Endothelial cell of umbilical vein (primary cell): Measurements from ENCODE around the gene TSFM. TPM values are rescaled to one million over a fixed set of nuclear protein-coding genes. Genes with fewer than 3 reads are reported as not detected.

Experiments used
- BruUV-seq: library from RNA; stranded (reverse); fragments of 400-500 nt; replicated peaks from 2 replicates; lab custom pipeline; 2021; lab: Mats Ljungman, UMichigan
- CTCF ChIA-PET: fragments of 300-600, 350-600 bp; sonication (Branson Sonifier 250); formaldehyde crosslinking; loops from one replicate; lab custom pipeline; 2021; ENCODE audit warnings: antibody characterized with exemption, inconsistent platforms; lab: Charles Lee
- POLR2A ChIA-PET: fragments of 300-600, 350-600 bp; sonication (Branson Sonifier 250); formaldehyde crosslinking; loops from one replicate; lab custom pipeline; 2021; ENCODE audit warnings: antibody characterized with exemption, inconsistent platforms; lab: Charles Lee
- DNase-seq: peaks from one replicate; pipeline ENCODE4 v3.0.0-alpha.2; 2011; ENCODE audit warnings: low read depth, low spot score
- FAIRE-seq: peaks from 2 replicates; lab custom pipeline; 2011; peaks lifted over from hg19 to GRCh38; lab: Jason Lieb, UNC
- H2AFZ ChIP-seq: 2 replicates; pipeline ENCODE4 v1.6.0; 2012; ENCODE audit warnings: low read depth, low read length, control low read depth, inconsistent platforms
- H3K27ac ChIP-seq: 2 replicates; pipeline ENCODE4 v1.5.1; 2011; ENCODE audit warnings: low read depth, mild to moderate bottlenecking, control low read depth, low read length, moderate library complexity; ENCODE audit not compliant: insufficient read depth
- H3K27me3 ChIP-seq, 2 experiments: 2 replicates each; pipeline versions ENCODE4 v1.6.0 to v1.6.1; 2011; ENCODE audit warnings: low read length in 2 of 2, mixed read lengths in 1 of 2; ENCODE audit not compliant: control insufficient read depth in 2 of 2, insufficient read depth in 2 of 2
- H3K36me3 ChIP-seq, 2 experiments: 2 replicates in 1 of 2; 3 replicates in 1 of 2; pipeline ENCODE4 v1.5.1; 2011; ENCODE audit warnings: low read length in 2 of 2, mild to moderate bottlenecking in 1 of 2, moderate library complexity in 1 of 2; ENCODE audit not compliant: control insufficient read depth in 2 of 2, insufficient read depth in 2 of 2; ENCODE audit errors: extremely low read depth in 1 of 2
- H3K4me1 ChIP-seq: 3 replicates; pipeline ENCODE4 v1.5.1; 2011; ENCODE audit warnings: mild to moderate bottlenecking, low read length; ENCODE audit not compliant: control insufficient read depth, insufficient read depth; ENCODE audit errors: extremely low read depth
- H3K4me2 ChIP-seq: 2 replicates; pipeline ENCODE4 v1.6.1; 2011; ENCODE audit warnings: low read length, control low read depth, mixed read lengths; ENCODE audit not compliant: insufficient read depth
- H3K4me3 ChIP-seq, 3 experiments: fragments of 200-600 bp in 1 of 3; sonication (generic), shearing (Covaris generic) in 1 of 3; replicated peaks in 1 of 3; 2 replicates each; pipeline ENCODE4 v1.5.1; 2011 to 2016; ENCODE audit warnings: control low read depth in 3 of 3, low read length in 3 of 3, mild to moderate bottlenecking in 2 of 3, inconsistent platforms in 1 of 3, low read depth in 1 of 3, moderate library complexity in 1 of 3; ENCODE audit not compliant: insufficient read depth in 1 of 3
- H3K79me2 ChIP-seq: 2 replicates; pipeline ENCODE4 v1.6.0; 2012; ENCODE audit warnings: low read length, inconsistent platforms; ENCODE audit not compliant: control insufficient read depth, insufficient read depth
- H3K9ac ChIP-seq: replicated peaks from 2 replicates; pipeline ENCODE3; 2011; ENCODE audit warnings: low read length, control low read depth; ENCODE audit not compliant: insufficient read depth; ENCODE audit errors: extremely low read depth
- H3K9me1 ChIP-seq: replicated peaks from 3 replicates; pipeline ENCODE4 v1.6.0; 2011; ENCODE audit warnings: mild to moderate bottlenecking, low read length; ENCODE audit not compliant: control insufficient read depth, insufficient read depth; ENCODE audit errors: extremely low read depth
- H3K9me3 ChIP-seq: replicated peaks from 2 replicates; pipeline ENCODE4 v1.5.1; 2012; ENCODE audit warnings: low read length, inconsistent platforms; ENCODE audit not compliant: control insufficient read depth, insufficient read depth
- H4K20me1 ChIP-seq: replicated peaks from 2 replicates; pipeline ENCODE3; 2011; ENCODE audit warnings: mild to moderate bottlenecking, low read length; ENCODE audit not compliant: control insufficient read depth, insufficient read depth; ENCODE audit errors: extremely low read depth
- CTCF ChIP-seq, 2 donors: IDR thresholded peaks; 1 replicate in 1 of 2; 2 replicates in 1 of 2; pipeline ENCODE4 v1.5.1; 2011; ENCODE audit warnings: low read length in 2 of 2, mild to moderate bottlenecking in 2 of 2, moderate library complexity in 2 of 2, control low read depth in 1 of 2, inconsistent platforms in 1 of 2, low read depth in 1 of 2; ENCODE audit not compliant: insufficient read depth in 1 of 2; ENCODE audit errors: extremely low read depth in 1 of 2
- EZH2 ChIP-seq: IDR thresholded peaks from 2 replicates; pipeline ENCODE4 v1.6.1; 2012; ENCODE audit warnings: borderline replicate concordance, low read depth, mild to moderate bottlenecking, moderate library complexity, low read length, inconsistent platforms; ENCODE audit not compliant: severe bottlenecking
- FOS ChIP-seq: IDR thresholded peaks from 2 replicates; pipeline ENCODE4 v1.6.1; 2011; ENCODE audit warnings: mild to moderate bottlenecking, low read length, moderate library complexity, borderline replicate concordance; ENCODE audit not compliant: insufficient read depth
- GATA2 ChIP-seq: IDR thresholded peaks from 2 replicates; pipeline ENCODE4 v1.7.0; 2011; ENCODE audit warnings: low read depth, mild to moderate bottlenecking, moderate library complexity, mixed read lengths, low read length; ENCODE audit not compliant: insufficient read length, insufficient read depth
- JUN ChIP-seq: IDR thresholded peaks from 2 replicates; pipeline ENCODE4 v1.6.1; 2011; ENCODE audit warnings: borderline replicate concordance, low read depth; ENCODE audit not compliant: insufficient read length, insufficient read depth
- MAX ChIP-seq: IDR thresholded peaks from 2 replicates; pipeline ENCODE4 v1.6.1; 2011; ENCODE audit not compliant: insufficient read depth, insufficient read length
- MYC ChIP-seq: IDR thresholded peaks from one replicate; pipeline ENCODE4 v1.6.1; 2011; ENCODE audit warnings: mild to moderate bottlenecking, low read depth, low read length
- POLR2A ChIP-seq: IDR thresholded peaks from 2 replicates; pipeline ENCODE4 v1.6.1; 2012; ENCODE audit warnings: low read depth, mild to moderate bottlenecking, control low read depth, low read length
- POLR2AphosphoS5 ChIP-seq: IDR thresholded peaks from 2 replicates; pipeline ENCODE4 v1.6.1; 2012; ENCODE audit warnings: low read depth, mild to moderate bottlenecking, control low read depth, low read length, moderate library complexity; ENCODE audit not compliant: insufficient read depth
- dilution Hi-C: fragments of 300-500 bp; cut with MboI; formaldehyde crosslinking; loops from one replicate; pipeline ENCODE4 v1.15.0; 2019; ENCODE audit warnings: low sequenced_read_pairs; ENCODE audit not compliant: extremely low pct_ligation_motif_present
- intact Hi-C: fragments of 100-400 bp; cut with micrococcal nuclease; formaldehyde crosslinking; loops from one replicate; pipeline ENCODE4 v1.10.0; 2022
- polyA plus RNA-seq, 4 experiments: library from polyadenylated mRNA; depleted of rRNA in 3 of 4; stranded (reverse) in 3 of 4; unstranded in 1 of 4; fragments of >200 nt; gene quantifications; 2 replicates each; pipeline versions ENCODE4 v1.2.1 to v1.2.3, GENCODE V29; 2011 to 2012; ENCODE audit warnings: missing spikeins in 1 of 4
- total RNA-seq: library from RNA; stranded (reverse); gene quantifications from 2 replicates; pipeline ENCODE4 v1.2.3, GENCODE V29; 2021

TSFM gene
- total and polyA plus RNA-seq, 2 donors (not counting 3 experiments of a cell fraction or from before 2014, with no cell fraction given), result 16.5 to 41.8 TPM

GRCh38 chr12:57743769-57744168, 38.8 kb upstream of the TSFM start:
- TF ChIP-seq MYC (no peak), POLR2A (no peak), JUN (no peak), MAX (no peak), GATA2 (no peak), POLR2AphosphoS5 (no peak)
- dilution Hi-C loops, result no loop called here
- DNase-seq (no peak), FAIRE-seq (no peak)
- peaks cover 25 to 27% of the 10 kb centered on the region in 2 experiments for H3K27me3 ChIP-seq
- H3K27ac ChIP-seq, result no peak overlapping the region
- intact Hi-C loops, result no loop called here
- peaks cover 10% of the 10 kb centered on the region for H3K4me1 ChIP-seq
- H3K36me3 ChIP-seq, result peaks cover 4 to 7% of the 10 kb centered on the region in 2 experiments
- no peak overlapping the region for H2AFZ ChIP-seq
- H3K9ac ChIP-seq, result no peak overlapping the region
- no peaks in the 10 kb centered on the region for H3K9me3 ChIP-seq
- H3K4me3 ChIP-seq, result no peak overlapping the region
- no peak overlapping the region for H3K4me2 ChIP-seq
- ChIA-PET CTCF (interaction anchor here (1.5 to 2.6 kb wide), 4 partner anchors 8 to 17 kb away, joined by 5 to 20 read pairs (median 8); no protein-coding TSS in a partner anchor), POLR2A (no interaction called here)
- no peaks in the 10 kb centered on the region for H3K9me1 ChIP-seq
- H3K79me2 ChIP-seq, result no peaks in the 10 kb centered on the region
- BruUV-seq, result no TSS peak
- H4K20me1 ChIP-seq, result no peaks in the 10 kb centered on the region

GRCh38 chr12:57744194-57744776, 38.3 kb upstream of the TSFM start:
- no peaks in the 10 kb centered on the region for H3K79me2 ChIP-seq
- peak overlapping the region; percentile 68 for H3K27ac ChIP-seq
- dilution Hi-C loops (no loop called here), intact Hi-C loops (no loop called here)
- no peaks in the 10 kb centered on the region for H3K9me1 ChIP-seq
- DNase-seq (no peak), FAIRE-seq (no peak)
- H3K4me3 ChIP-seq, result peak overlapping the region; percentile 44 to 88 (median 75)
- H3K4me2 ChIP-seq, result peak overlapping the region; percentile 76
- H3K9me3 ChIP-seq, result no peaks in the 10 kb centered on the region
- H3K27me3 ChIP-seq, result peaks cover 20 to 22% of the 10 kb centered on the region in 2 experiments
- H4K20me1 ChIP-seq, result no peaks in the 10 kb centered on the region
- H3K9ac ChIP-seq, result peak overlapping the region; percentile 88
- peaks cover 10% of the 10 kb centered on the region for H3K4me1 ChIP-seq
- TF ChIP-seq GATA2 (no peak), POLR2AphosphoS5 (no peak), MAX (no peak), EZH2 (no peak), MYC (no peak), CTCF (IDR thresholded peaks at IDR 0.05; ENCODE audit: extremely low read depth in 1 of 2, insufficient read depth in 1 of 2, low read depth in 1 of 2, low read length in 2 of 2) (no peak), FOS (no peak), POLR2A (no peak), JUN (no peak)
- BruUV-seq, result TSS peak; percentile 2
- peaks cover 4 to 12% of the 10 kb centered on the region in 2 experiments for H3K36me3 ChIP-seq
- ChIA-PET CTCF (interaction anchor here (1.3 to 2.6 kb wide), 5 partner anchors 9 to 18 kb away, joined by 5 to 20 read pairs (median 5); no protein-coding TSS in a partner anchor), POLR2A (interaction anchor here (0.5 to 1.2 kb wide), 3 partner anchors 28 to 199 kb away, joined by 3 to 8 read pairs (median 4); partner anchors contain the start of genes EEF1AKMT3 and METTL1)
- H2AFZ ChIP-seq, result peak overlapping the region; percentile 44
